ENCODE results near the gene METTL26.

GRCh38 chr16:609984-610383, 26.1 kb downstream of the METTL26 start:
- TF ChIP-seq, protein P1, sequence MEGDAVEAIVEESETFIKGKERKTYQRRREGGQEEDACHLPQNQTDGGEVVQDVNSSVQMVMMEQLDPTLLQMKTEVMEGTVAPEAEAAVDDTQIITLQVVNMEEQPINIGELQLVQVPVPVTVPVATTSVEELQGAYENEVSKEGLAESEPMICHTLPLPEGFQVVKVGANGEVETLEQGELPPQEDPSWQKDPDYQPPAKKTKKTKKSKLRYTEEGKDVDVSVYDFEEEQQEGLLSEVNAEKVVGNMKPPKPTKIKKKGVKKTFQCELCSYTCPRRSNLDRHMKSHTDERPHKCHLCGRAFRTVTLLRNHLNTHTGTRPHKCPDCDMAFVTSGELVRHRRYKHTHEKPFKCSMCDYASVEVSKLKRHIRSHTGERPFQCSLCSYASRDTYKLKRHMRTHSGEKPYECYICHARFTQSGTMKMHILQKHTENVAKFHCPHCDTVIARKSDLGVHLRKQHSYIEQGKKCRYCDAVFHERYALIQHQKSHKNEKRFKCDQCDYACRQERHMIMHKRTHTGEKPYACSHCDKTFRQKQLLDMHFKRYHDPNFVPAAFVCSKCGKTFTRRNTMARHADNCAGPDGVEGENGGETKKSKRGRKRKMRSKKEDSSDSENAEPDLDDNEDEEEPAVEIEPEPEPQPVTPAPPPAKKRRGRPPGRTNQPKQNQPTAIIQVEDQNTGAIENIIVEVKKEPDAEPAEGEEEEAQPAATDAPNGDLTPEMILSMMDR (conservative IDR thresholded peaks at IDR 0.05 in 1 of 2, IDR thresholded peaks at IDR 0.05 in 1 of 2; ENCODE audit: extremely low read depth in 1 of 2, insufficient read depth in 1 of 2, low read depth in 1 of 2, low read length in 2 of 2), result no peak
- TF ChIP-seq EZH2 (IDR thresholded peaks at IDR 0.05; ENCODE audit: borderline replicate concordance, low read length), result no peak
